GM18873 (cell line): ENCODE data around the gene GATD1.
A peak's percentile ranks its signal among the peaks of the same experiment; 100 is the strongest.

Source experiments
- ATAC-seq: cut with Tn5 transposase; IDR thresholded peaks from one replicate; pipeline ENCODE4 v1.9.1; 2021; ENCODE audit warnings: mild to moderate bottlenecking, moderate library complexity, moderate number of reproducible peaks; ENCODE audit not compliant: unreplicated experiment, low FRiP score

The GATD1 gene

GRCh38 chr11:813072-813455 is 35.8 kb upstream of the GATD1 start:
- no peak for ATAC-seq

DNA sequence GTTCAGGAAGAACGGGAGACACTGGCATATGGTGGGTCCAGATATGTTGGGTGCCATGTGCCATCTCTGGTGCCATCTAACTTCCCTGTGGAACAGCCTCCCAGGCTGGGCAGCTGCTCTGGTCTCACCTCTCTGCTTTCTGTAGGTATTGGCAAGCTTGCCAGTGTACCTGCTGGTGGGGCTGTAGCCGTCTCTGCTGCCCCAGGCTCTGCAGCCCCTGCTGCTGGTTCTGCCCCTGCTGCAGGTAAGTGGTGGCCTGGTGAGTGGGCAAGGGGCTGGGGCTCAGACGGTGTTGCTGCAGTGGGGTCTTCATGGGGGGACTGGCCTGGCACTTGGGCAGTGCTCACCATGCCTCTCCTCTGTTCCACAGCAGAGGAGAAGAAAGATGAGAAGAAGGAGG is 35.1 kb upstream of the GATD1 start:
- ATAC-seq: no peak

DNA sequence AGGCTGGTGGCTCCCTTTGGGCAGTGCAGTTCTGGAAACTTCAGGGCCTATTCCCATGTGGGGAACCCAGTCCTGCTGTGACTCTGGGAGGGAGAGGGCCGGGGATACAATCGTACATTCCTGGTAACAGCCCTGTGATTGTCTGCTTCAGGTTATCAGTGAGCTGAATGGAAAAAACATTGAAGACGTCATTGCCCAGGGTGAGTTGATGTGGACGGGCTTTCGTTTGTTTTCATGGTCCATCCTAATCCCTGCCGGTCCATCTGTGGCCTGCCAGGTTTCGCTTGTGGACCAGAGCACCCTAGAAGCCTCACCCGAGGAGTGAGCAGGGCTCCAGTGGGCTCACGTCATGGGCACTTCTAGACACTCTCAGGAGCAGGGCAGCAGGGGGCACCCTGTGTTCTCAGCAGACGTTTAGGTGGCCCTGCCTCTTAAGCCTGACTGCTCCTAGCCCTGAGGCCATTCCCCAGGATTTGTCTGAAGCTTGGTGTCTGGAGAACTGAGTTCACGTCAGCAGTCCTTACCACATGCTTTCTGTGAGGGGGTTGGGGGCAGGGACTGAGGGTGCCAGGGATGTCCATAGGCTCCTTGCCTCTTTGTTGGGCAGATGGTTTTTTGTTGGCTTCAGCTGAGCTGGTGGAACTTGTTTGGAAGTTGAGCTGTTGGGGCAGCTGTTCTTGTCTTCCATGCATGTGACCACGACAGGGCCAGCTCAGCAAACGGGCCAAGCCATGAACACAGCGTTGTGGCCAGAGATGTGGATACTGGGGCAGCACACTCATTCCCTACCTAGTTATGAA is 34.4 kb upstream of the GATD1 start:
- ATAC-seq: no peak

DNA sequence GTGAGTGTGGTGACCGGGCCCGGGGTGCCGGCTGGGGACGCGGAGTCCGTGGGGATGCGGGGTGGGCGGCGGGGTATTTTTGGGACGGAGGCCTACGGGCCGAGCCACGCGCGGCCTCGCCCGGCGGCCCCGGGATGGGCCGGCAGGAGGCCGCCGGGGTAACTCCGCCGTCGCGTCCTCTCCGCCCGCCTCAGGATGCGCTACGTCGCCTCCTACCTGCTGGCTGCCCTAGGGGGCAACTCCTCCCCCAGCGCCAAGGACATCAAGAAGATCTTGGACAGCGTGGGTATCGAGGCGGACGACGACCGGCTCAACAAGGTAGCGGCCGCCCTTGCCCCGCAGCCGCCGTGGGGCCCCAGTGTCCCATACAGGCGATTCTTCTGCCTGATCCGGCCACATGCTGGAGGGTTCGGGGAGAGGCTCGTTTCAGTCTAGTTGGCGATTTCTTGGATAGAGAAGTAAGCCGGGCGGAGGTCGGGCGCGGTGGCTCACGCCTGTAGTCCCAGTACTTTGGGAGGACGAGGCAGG is 32.8 kb upstream of the GATD1 start:
- ATAC-seq: no peak

- ATAC-seq: peak; percentile 72
These were observed 32.2 kb upstream of the GATD1 start, which contains the start of gene RPLP2 for GRCh38 chr11:809287-810039. TSS of gene RPLP2 (plus strand) at chr11:809967. CDS start at chr11:810235, 268 bp downstream.

GRCh38 chr11:808427-809286 is 31.4 kb upstream of the GATD1 start:
- no peak for ATAC-seq

DNA sequence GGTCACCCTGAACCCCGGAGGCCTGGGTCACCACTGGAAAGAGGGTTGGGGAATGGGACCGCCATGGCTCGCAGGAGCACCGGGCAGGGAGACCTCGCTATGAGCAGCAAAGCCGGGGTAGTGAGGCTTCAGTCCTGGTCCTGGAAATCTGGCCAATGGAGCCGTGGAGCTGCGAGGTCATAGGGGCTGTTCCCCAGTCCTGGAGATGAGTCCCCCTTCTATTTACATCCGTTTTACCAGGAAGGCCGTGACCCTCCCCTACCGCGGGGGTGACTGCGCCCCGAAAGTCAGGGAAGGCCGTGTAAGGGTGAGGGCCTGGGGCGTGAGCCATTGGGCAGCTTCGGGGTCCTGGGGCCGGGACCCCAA is 27.3 kb upstream of the GATD1 start:
- no peak for ATAC-seq

GRCh38 chr11:803770-804598 is 26.7 kb upstream of the GATD1 start:
- no peak for ATAC-seq

- ATAC-seq: no peak
These were observed 26.1 kb upstream of the GATD1 start for GRCh38 chr11:803467-803742.

GRCh38 chr11:802693-803466 is 25.6 kb upstream of the GATD1 start:
- ATAC-seq: no peak

DNA sequence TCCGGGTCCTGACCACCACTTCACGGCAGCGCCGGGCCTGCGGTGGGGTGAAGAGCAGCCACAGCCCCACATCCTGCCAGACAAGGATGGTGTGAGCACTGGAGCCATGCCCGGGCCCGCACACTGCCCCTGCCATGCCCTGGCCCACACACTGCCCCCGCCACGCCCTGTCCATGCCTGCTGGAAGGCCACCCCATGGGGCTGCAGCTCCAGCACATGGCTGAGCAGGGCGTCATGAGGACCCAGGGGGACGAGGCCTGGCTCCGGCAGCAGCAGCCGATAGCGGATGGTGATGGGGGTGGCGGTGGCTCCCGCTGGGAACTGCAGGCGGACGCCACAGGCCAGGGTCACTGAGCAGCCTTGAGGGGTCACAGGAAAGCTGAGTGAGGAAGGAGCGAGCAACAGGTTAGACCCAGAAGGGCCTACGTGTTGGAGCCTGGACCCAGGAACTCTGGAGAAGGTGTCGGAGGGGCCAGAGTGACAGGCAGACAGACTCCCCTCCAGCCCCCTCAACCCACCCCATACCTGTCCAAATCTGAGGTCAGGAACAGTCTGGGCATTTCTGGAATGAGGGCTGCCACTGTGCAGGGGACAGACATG is 24.8 kb upstream of the GATD1 start:
- ATAC-seq: no peak

- no peak for ATAC-seq
These were observed 24.0 kb upstream of the GATD1 start for GRCh38 chr11:801097-801780.

GRCh38 chr11:800473-800872 is 23.2 kb upstream of the GATD1 start:
- no peak for ATAC-seq

GRCh38 chr11:799641-800316 is 22.5 kb upstream of the GATD1 start:
- ATAC-seq: no peak

GRCh38 chr11:798093-798713 is 20.9 kb upstream of the GATD1 start, which contains the start of gene SLC25A22:
TSS of gene SLC25A22 (minus strand) at chr11:798281. CDS start at chr11:795006, 3,275 bp downstream.
- peak; percentile 43 for ATAC-seq

DNA sequence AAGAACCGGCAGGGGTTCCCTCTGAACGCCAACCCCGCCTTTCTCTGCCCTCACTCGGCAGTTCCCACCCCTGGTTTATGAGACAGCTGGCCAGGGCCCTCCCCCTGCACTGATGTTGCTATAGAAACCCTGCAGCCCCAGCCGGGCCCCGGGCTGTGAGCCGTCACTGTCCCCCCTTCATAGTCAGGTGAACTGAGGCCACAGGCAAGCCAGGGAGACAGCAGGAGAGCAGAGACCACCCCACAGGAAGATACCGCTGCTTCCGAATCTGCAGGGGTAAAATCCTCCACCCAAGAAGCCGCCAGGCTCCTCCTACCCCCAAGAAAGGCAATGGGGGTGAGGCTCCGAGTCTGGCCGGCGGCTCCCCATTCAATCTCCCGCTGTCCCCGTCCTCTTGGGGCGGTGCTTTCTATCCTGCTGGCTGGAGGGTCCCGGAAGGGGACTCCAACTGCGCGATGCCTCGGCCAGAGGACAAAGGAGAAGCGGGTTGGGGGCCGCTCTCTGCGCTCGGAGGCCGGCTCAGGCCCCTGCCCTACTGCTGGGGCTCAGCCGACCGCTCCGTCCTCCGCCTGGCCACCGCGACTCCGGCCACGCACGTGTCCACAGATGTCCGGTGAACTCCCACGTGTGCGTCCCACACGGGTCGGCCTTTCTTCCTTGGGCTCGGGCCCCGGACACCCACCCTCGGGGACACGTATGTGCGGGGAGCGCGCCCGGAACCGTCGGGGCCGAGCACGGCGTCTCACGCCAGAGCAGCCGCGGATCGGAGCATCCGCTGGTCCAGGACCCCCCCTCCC is 20.2 kb upstream of the GATD1 start:
- ATAC-seq: peak; percentile 31
